C4-2B (cell line): ENCODE results near the gene CT45A3.
"Not testable (repeated sequence)": the region's sequence is repeated elsewhere in the genome, so short reads cannot be mapped to it uniquely, and the experiment has no call there.

Experiments used
- ZFX ChIP-seq: fragments of 450-650 bp; IDR thresholded peaks from 2 replicates; pipeline ENCODE4 v1.6.1; 2017
- TF ChIP-seq, protein P1 (sequence below): fragments of 450-650 bp; conservative IDR thresholded peaks from 2 replicates; pipeline ENCODE4 v1.5.1; 2017; ENCODE audit warnings: mild to moderate bottlenecking

DNA sequence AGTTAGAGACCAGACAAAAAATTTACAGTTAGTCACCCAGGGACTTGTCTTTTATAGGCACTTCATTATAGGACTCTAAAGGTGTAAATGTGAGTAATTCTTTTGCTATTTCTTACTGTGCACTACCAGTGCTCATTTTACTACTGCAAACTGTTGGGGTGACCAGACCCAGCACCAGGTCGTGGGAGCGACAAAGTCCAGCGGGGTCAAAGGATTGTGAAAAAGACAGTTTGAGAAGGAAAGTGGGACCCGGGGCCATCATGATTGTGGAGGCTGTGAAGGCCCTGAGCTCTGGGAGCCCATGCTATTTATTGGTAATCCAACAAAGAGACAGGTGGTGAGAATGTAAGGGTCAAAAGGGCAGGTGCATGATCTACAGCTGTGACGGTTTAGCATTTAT, 33.3 kb downstream of the CT45A3 start:
- TF ChIP-seq, protein P1, sequence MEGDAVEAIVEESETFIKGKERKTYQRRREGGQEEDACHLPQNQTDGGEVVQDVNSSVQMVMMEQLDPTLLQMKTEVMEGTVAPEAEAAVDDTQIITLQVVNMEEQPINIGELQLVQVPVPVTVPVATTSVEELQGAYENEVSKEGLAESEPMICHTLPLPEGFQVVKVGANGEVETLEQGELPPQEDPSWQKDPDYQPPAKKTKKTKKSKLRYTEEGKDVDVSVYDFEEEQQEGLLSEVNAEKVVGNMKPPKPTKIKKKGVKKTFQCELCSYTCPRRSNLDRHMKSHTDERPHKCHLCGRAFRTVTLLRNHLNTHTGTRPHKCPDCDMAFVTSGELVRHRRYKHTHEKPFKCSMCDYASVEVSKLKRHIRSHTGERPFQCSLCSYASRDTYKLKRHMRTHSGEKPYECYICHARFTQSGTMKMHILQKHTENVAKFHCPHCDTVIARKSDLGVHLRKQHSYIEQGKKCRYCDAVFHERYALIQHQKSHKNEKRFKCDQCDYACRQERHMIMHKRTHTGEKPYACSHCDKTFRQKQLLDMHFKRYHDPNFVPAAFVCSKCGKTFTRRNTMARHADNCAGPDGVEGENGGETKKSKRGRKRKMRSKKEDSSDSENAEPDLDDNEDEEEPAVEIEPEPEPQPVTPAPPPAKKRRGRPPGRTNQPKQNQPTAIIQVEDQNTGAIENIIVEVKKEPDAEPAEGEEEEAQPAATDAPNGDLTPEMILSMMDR = not testable (repeated sequence)
- TF ChIP-seq ZFX = not testable (repeated sequence)
